Measurements from ENCODE around the gene LBH. TPM values are rescaled to one million over a fixed set of nuclear protein-coding genes. Genes with fewer than 3 reads are reported as not detected.

Gene LBH
- total RNA-seq, 1 donor from 2014 or later = 51.7 TPM

DNA sequence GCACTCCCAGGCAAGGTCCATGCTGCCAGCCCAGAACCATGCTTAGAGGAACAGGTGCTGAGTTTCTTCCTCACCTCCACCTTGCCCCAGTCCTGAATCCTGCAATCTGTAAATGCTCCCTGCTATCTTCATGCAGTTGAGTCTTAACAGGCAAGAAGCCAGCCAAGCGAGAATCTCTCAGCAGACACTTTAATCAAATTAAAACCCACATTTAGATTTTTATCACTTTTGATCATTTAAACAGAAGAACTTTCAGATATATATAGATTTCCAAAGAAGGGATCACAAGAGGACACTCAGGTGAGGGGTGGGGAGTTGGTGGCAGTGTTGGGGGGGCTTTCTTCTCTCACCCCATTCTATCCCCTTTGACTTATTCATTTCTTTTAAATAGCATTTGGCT, 25.9 kb upstream of the LBH start:
- Histone ChIP-seq H4K20me1 (ENCODE audit: insufficient read depth, low read length) (no peaks in the 10 kb centered on the region), H3K4me2 (ENCODE audit: low read length) (no peak overlapping the region), H3K27me3 (ENCODE audit: insufficient read depth, low read length) (peaks cover 4% of the 10 kb centered on the region), H2AFZ (ENCODE audit: low read depth, low read length) (no peak overlapping the region), H3K27ac (ENCODE audit: low read depth, low read length) (no peak overlapping the region), H3K36me3 (ENCODE audit: insufficient read depth, low read length) (no peaks in the 10 kb centered on the region), H3K9ac (ENCODE audit: low read length) (no peak overlapping the region), H3K79me2 (ENCODE audit: insufficient read depth, low read length) (no peaks in the 10 kb centered on the region), H3K4me3 (ENCODE audit: insufficient read depth, low read depth, low read length) (no peak overlapping the region), H3K4me1 (ENCODE audit: insufficient read depth, low read length) (no peaks in the 10 kb centered on the region), H3K9me3 (ENCODE audit: insufficient read depth, low read depth, low read length) (no peaks in the 10 kb centered on the region)
- no peak overlapping the region for H3K4me3 Mint-ChIP-seq (ENCODE audit: unreplicated experiment)
- no peaks in the 10 kb centered on the region for H3K4me1 Mint-ChIP-seq (ENCODE audit: low read depth, unreplicated experiment)
- H3K9me3 Mint-ChIP-seq (ENCODE audit: unreplicated experiment) = no peaks in the 10 kb centered on the region
- no peak for DNase-seq (ENCODE audit: low read depth)
- no peak overlapping the region for H3K27ac Mint-ChIP-seq (ENCODE audit: unreplicated experiment)
- H3K36me3 Mint-ChIP-seq (ENCODE audit: low read depth, unreplicated experiment) = no peaks in the 10 kb centered on the region
- peaks cover 23% of the 10 kb centered on the region for H3K27me3 Mint-ChIP-seq (ENCODE audit: low read depth, unreplicated experiment)
- FAIRE-seq = no peak
- no peak for TF ChIP-seq EZH2 (IDR thresholded peaks at IDR 0.05; ENCODE audit: insufficient read depth, low read length)
- TF ChIP-seq, protein P1, sequence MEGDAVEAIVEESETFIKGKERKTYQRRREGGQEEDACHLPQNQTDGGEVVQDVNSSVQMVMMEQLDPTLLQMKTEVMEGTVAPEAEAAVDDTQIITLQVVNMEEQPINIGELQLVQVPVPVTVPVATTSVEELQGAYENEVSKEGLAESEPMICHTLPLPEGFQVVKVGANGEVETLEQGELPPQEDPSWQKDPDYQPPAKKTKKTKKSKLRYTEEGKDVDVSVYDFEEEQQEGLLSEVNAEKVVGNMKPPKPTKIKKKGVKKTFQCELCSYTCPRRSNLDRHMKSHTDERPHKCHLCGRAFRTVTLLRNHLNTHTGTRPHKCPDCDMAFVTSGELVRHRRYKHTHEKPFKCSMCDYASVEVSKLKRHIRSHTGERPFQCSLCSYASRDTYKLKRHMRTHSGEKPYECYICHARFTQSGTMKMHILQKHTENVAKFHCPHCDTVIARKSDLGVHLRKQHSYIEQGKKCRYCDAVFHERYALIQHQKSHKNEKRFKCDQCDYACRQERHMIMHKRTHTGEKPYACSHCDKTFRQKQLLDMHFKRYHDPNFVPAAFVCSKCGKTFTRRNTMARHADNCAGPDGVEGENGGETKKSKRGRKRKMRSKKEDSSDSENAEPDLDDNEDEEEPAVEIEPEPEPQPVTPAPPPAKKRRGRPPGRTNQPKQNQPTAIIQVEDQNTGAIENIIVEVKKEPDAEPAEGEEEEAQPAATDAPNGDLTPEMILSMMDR (IDR thresholded peaks at IDR 0.05; ENCODE audit: insufficient read depth, low read depth, low read length) = no peak

DNA sequence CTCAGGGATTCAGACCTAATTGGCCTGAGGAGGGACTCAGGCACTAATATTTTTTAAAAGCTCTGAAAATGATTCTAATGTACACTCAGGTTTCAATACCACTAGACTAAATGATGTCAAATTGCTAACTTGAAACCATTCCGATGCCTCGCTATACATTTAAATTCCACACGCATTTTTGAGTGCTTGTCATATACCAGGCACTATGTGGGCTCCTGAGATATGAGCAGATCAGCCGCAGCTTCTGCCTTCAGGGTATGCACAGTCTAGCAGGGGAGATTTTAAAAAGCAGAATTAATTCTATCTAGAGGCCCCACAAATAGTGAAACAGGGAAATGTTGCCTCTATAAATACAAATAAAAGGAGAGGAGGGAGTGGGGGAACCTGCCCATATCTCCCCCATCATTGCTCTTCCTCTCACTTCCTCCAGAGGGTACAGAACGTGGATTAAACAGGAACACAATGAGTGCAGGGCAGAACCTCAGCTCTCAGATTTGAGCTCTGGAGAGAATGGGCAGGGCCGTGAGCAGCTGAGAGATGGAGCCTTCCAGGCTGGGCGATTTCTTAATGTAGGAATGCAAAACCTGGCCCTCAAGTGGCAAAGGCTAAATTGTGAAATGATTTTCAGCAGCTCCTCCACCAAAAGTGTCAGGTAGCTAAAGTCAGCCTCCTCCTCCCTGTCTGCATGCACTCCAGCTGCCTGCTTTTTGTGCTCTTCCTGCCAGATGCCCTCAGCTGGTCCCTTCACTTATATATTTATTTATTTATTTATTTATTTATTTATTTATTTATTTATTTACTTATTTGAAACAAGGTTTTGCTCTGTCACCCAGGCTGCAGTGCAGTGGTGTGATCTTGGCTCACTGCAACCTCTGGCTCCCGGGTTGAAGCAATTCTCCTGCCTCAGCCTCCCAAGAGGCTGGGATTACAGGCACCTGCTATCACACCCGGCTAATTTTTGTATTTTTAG, 24.6 kb upstream of the LBH start:
- no peak overlapping the region for H3K4me3 Mint-ChIP-seq (ENCODE audit: unreplicated experiment)
- FAIRE-seq = no peak
- H3K36me3 Mint-ChIP-seq (ENCODE audit: low read depth, unreplicated experiment) = no peaks in the 10 kb centered on the region
- no peak for DNase-seq (ENCODE audit: low read depth)
- Histone ChIP-seq H3K9me3 (ENCODE audit: insufficient read depth, low read depth, low read length) (no peaks in the 10 kb centered on the region), H3K4me1 (ENCODE audit: insufficient read depth, low read length) (no peaks in the 10 kb centered on the region), H4K20me1 (ENCODE audit: insufficient read depth, low read length) (no peaks in the 10 kb centered on the region), H3K79me2 (ENCODE audit: insufficient read depth, low read length) (no peaks in the 10 kb centered on the region), H3K27me3 (ENCODE audit: insufficient read depth, low read length) (peaks cover 4% of the 10 kb centered on the region), H3K36me3 (ENCODE audit: insufficient read depth, low read length) (no peaks in the 10 kb centered on the region), H2AFZ (ENCODE audit: low read depth, low read length) (no peak overlapping the region), H3K27ac (ENCODE audit: low read depth, low read length) (no peak overlapping the region), H3K4me3 (ENCODE audit: insufficient read depth, low read depth, low read length) (no peak overlapping the region), H3K9ac (ENCODE audit: low read length) (no peak overlapping the region), H3K4me2 (ENCODE audit: low read length) (no peak overlapping the region)
- no peak overlapping the region for H3K27ac Mint-ChIP-seq (ENCODE audit: unreplicated experiment)
- H3K4me1 Mint-ChIP-seq (ENCODE audit: low read depth, unreplicated experiment) = no peaks in the 10 kb centered on the region
- H3K27me3 Mint-ChIP-seq (ENCODE audit: low read depth, unreplicated experiment) = peaks cover 23% of the 10 kb centered on the region
- H3K9me3 Mint-ChIP-seq (ENCODE audit: unreplicated experiment) = no peaks in the 10 kb centered on the region
- TF ChIP-seq, protein P1 (IDR thresholded peaks at IDR 0.05; ENCODE audit: insufficient read depth, low read depth, low read length) = no peak
- no peak for TF ChIP-seq EZH2 (IDR thresholded peaks at IDR 0.05; ENCODE audit: insufficient read depth, low read length)

DNA sequence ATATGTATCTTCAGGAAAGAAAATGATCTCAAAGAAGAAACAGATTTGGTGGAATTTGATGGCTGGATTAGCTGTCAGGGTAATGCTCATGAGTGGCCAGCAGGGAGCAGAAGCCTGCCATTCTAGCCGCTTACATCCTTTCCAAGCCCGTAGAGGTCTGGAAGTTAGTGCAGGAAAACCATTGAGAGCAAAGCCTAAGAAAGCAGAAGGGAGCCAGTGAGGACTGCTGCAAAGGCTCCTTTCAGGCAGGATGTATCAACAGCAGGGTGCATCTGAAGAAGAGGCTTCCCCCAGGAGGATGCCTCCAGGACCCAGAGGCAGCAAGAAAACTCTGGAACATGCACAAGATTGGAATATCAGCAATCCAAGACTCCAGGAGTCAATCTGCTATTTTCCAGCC, 22.9 kb upstream of the LBH start:
- Histone ChIP-seq H3K27me3 (ENCODE audit: insufficient read depth, low read length) (peaks cover 4% of the 10 kb centered on the region), H2AFZ (ENCODE audit: low read depth, low read length) (no peak overlapping the region), H4K20me1 (ENCODE audit: insufficient read depth, low read length) (no peaks in the 10 kb centered on the region), H3K27ac (ENCODE audit: low read depth, low read length) (no peak overlapping the region), H3K4me1 (ENCODE audit: insufficient read depth, low read length) (no peaks in the 10 kb centered on the region), H3K36me3 (ENCODE audit: insufficient read depth, low read length) (no peaks in the 10 kb centered on the region), H3K4me3 (ENCODE audit: insufficient read depth, low read depth, low read length) (no peak overlapping the region), H3K9ac (ENCODE audit: low read length) (no peak overlapping the region), H3K9me3 (ENCODE audit: insufficient read depth, low read depth, low read length) (no peaks in the 10 kb centered on the region), H3K79me2 (ENCODE audit: insufficient read depth, low read length) (no peaks in the 10 kb centered on the region), H3K4me2 (ENCODE audit: low read length) (no peak overlapping the region)
- DNase-seq (ENCODE audit: low read depth) (peak; percentile 43), FAIRE-seq (peak; percentile 95)
- Mint-ChIP-seq H3K4me3 (ENCODE audit: unreplicated experiment) (no peak overlapping the region), H3K27ac (ENCODE audit: unreplicated experiment) (no peak overlapping the region), H3K27me3 (ENCODE audit: low read depth, unreplicated experiment) (peaks cover 23% of the 10 kb centered on the region), H3K36me3 (ENCODE audit: low read depth, unreplicated experiment) (no peaks in the 10 kb centered on the region), H3K4me1 (ENCODE audit: low read depth, unreplicated experiment) (no peaks in the 10 kb centered on the region), H3K9me3 (ENCODE audit: unreplicated experiment) (no peaks in the 10 kb centered on the region)
- TF ChIP-seq, protein P1 (IDR thresholded peaks at IDR 0.05; ENCODE audit: insufficient read depth, low read depth, low read length) = peak; percentile 91
- TF ChIP-seq EZH2 (IDR thresholded peaks at IDR 0.05; ENCODE audit: insufficient read depth, low read length) = no peak
